ENCODE data around the gene ITSN2.

ITSN2 gene

DNA sequence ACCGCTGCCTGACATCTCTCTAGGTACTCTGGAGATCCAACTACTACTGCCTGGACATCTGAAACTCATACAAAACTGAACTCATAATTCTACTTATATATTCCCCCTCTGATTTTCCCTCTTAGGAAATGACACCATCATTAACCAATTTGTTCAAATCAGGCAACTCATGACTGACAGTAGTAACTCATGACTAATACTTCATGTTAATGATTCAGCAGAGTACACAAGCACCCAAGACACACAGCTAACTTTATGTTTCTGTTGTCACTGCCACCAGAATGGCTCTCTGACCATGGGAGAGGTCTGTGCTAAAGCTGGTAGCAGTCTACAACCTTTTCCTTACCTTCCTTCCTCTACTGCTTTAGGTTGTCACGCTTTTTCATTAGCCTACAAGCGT, 91.1 kb downstream of the ITSN2 start:
- no peak for DNase-seq (ENCODE audit: low read depth in 2 of 2)

DNA sequence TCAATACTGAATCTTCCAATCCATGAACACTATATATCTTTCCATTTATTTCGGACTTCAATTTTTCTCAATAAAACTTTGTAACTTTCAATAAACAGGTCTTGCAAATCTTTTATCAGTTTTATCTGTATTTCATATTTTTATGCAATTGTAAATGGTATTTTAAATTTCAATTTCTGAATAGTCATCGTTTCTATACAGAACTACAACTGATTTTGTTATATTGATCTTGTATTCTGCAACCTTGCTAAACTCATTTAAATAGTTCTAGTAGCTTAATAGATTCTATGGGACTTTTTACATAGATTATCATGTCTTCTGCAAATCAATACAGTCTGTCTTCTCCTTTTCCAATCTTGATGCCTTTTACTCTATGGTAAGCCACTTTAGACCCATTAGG, 95.1 kb downstream of the ITSN2 start:
- no peak for DNase-seq (ENCODE audit: low read depth in 2 of 2)

DNA sequence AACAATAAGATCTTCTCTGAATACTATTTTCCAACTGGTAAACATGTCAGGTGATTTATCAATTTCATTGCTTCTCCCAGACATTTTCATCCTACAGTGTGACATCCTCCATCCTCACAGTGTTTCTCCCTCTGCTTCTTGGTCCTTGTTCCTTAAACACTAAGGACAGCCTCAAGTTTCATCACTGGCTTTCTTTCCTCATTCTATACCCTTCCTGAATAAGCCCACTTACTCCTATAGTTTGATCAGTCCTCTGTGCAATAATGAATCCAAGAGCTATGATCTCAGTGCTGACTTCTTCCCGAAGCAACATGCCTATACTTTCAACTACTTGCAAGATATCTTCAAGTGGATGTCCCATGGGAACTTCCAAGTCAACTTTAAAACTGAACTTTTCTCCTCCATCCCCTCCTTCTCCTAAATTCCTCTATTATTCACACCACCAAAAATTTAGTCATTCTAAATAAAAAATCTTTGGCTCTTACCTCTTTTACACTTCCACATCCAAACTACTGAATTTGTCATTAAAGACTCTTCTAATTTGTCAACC, 97.8 kb downstream of the ITSN2 start:
- no peak for DNase-seq (ENCODE audit: low read depth in 2 of 2)

DNA sequence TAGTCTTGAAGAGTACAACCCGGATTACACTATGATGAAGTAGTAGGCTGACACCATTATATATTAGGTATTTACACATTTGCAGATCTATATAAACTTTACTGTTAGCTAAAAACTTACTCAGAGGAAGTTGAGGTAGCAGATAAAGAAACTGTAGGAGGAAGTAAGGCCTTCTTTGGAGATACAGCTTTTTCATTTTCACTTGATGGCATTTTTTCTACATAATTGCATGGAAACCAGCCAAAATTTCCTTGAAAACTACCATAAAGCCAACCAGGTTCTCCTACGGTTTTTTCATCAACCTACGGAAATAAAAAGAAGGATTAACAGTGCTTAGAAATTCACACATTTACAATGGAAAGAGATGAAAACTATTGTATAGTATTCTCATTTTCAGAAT, 98.9 kb downstream of the ITSN2 start:
- DNase-seq (ENCODE audit: low read depth in 2 of 2) = no peak

DNA sequence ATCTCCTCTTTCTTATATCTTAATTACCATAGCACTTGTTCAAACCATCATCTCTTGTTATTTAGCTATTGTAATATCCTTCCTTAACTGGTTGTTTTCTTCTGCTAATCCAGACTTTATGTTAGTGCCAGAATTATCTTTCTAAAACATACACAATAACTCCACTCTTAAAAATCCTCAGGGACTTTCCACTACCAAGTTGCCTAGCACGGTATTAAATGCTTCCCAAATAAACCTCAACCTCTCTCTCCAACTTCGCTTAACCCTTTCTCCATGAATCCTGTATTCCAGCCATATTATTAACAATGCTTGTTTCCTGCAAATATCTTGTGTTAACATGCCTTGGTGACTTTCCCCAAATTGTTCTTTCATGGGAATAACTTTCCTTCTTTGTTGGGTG, 101.0 kb downstream of the ITSN2 start:
- DNase-seq (ENCODE audit: low read depth in 2 of 2) = no peak

DNA sequence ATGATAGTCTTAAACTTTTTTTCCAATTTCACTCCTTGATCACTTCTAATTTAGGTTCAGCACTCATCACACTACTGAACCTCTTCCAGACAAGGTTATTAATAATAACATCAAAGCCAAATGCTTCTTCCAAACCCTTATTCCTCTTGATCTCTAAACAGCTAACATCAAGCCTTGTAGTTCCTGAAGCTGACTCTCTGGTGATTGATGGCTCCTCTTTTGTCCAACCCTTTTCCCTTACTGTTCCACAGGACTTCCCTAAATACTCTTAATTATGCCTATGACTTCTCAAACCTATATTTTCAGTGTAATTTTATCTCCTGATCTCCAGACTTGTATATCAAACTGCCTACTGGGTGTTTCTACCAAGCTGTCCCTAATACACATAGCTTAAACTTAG, 101.6 kb downstream of the ITSN2 start:
- no peak for DNase-seq (ENCODE audit: low read depth in 2 of 2)

DNA sequence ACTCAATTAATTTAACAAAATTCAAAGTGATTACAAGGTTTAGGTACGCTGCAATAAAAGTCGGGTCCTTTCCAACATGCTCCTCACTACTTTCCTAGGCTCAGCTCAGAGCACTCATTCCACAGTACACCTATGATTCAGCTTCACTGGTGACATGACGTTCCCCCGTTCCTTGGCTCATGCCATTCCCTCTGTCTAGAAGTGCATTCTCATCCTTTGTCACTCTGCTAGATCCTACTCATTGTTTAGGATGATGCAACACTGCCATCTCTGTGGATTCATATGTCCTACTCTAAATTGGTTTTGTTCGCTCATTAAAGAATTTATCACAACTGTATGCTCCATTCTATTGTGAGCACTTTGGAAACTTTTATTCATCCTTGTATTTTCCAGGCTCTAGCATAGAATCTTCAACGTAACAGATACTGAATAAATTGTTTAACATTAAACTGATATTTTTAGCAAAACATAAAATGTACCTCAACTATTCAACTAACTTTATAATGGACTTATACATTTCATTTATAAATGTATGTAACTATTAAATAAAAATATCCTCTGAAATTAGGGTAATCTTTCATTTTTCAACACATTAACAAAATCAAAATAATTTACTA, 106.9 kb downstream of the ITSN2 start:
- no peak for DNase-seq (ENCODE audit: low read depth in 2 of 2)

DNA sequence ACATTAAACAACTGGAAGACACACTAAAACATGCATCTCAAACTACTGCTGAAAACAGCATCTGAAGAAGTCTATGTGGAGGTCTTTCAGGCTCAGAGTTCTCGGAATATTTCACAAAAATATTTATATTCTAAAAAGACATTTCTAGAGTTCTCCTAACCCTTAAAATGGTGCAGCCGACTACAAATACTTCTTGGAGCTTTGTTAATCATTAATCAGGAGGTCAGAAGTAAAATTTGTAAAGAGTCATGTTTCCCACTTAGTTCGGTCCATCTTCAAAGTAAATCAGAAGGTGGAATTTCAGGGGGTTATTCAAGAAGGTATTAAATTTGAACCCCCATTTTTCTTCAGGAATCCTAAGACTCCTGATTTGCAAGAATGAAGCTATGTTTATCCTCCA, 112.7 kb downstream of the ITSN2 start:
- no peak for DNase-seq (ENCODE audit: low read depth in 2 of 2)

DNA sequence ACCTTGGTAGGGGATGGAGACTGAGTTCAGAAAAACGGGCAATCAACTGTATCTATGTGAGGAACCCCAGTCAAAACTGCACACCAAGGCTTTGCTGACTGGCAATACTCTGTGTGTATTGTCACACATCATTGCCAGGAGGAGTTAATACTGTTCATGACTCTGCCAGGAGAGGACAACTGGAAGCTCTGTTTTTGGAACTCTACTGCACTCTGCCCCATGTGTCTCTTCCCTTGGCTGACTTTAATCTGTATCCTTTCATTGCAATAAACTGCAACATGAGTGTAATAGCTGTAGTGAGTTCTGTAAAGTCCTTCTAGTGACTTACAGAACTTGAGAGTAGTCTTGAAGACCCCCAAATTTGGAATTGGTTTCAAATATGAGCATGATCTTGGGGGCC, 113.2 kb downstream of the ITSN2 start:
- DNase-seq (ENCODE audit: low read depth in 2 of 2) = no peak

DNA sequence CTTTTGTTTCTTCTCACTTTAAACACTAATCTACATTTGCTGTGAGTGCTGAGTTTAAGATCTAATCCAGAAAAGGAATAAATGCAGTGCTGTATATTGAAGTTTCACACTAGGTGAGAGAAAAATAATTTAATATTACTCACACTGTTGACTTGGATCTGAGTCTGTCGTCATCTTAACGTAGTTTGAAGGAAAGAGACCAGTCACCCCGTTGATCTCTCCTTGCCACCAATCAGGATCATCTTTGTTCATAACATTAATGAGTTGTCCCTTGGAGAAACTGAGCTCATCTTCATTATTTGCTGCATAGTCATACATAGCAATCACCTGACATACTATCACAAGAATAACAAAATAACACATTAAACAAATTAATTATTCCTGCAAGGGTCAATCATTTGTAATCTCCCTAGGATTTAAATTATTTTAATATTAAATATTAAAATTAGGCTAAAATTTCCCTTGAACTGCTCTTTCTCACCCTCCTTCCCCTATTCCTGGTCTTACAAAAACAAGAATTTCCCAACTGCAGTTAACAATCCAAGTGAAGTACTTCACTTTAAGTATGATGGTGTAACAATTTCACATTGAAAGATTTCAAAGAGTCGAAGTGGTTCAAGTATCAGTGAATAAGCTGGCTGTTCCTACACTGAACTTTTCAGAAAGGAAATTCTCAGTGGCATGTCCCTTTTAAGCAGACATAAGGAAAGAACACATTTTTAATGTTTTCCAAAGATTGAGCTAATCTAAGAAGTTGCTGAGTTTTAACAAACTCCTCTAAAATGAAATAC, 114.2 kb downstream of the ITSN2 start:
- no peak for DNase-seq (ENCODE audit: low read depth in 2 of 2)

DNA sequence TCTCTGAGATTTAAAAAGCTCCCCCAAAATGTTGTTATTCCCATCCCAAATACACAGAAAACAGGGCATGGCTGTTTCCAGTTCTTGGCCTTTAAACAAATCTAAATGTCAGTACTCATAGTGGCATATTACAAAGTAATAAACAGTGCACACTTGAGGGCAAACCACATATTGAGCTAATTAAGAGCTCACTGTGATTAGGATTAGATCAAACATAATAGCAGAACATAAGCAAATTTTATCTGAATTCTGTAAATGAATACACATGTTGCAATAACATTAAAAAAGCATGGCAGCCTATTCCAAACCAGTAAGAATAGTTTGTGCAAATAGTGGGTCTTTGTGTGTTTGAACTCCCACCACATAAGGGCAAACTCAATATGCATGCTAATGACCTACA, 118.8 kb downstream of the ITSN2 start:
- no peak for DNase-seq (ENCODE audit: low read depth in 2 of 2)

DNA sequence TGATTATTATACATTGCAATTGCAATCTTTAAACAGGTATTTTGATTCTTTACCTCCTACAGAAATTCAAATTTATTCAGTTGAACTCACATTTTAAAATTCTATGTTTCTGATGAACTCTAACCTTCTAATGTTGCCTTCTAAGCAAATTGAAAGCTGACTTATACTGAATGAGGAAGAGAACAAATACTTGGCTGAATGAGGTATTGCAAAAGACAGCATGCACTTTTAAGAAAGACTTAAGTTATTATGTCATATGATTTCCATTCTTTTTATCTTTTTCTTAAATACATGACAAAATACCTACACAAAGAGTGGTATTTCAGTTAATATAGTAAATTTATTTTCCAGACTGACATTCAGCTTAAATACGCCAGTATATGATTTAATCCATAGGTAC, 120.8 kb downstream of the ITSN2 start:
- DNase-seq (ENCODE audit: low read depth in 2 of 2) = no peak

DNA sequence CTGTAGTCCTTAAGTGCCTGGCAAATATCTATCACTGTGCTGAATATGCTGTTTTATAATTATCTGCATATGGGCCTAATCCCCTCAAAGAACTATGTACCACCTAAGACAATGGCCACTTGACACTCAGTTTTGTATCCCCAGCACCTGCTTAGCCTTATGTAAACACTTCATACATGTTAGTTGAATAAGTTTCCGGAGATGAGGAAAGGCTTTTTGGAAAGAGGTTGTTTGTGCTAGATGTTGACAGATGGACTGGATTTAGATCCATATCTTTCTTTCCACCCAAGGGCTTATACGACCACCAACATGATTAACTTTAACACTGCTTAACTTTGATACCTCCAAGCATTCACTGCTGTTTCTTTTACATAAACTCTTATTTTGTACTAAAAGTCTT, 122.2 kb downstream of the ITSN2 start:
- DNase-seq (ENCODE audit: low read depth in 2 of 2) = no peak

DNA sequence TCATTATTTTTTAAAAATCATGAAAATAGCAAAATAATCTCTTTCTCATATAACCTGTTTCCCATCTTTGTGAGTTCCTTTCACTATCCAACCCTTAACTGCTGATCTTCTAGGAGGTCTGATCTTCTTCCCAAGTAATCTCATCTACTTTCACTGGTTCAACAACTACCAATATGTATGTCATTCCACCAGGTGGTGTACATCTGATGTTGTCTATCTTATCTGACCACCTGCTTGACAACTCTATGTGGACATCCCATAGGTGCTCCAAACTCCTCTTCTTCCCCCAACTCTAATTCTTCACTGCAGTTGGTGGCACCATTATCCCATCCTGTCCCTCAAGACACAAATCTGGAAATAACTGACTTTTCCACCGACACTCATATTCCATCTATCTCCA, 123.0 kb downstream of the ITSN2 start:
- no peak for DNase-seq (ENCODE audit: low read depth in 2 of 2)

DNA sequence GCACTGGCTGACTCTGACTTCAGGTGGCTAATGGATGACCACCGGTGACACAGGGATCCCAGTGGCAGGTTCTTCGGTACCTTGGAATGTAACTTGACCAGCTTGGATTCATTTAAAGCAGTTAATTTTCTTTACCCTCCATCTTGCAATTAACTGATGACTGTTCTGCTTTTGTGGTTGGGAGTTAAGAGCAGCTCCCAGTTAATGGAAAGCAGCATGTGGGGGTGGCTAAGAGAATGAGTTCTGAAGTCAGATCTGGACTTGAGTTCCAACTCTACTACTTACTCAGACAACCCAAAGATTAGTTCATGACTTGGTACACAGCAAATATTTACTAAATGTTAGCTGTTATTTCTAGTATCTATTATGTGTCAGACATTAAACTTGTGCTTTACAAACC, 127.0 kb downstream of the ITSN2 start:
- DNase-seq (ENCODE audit: low read depth in 2 of 2) = no peak

DNA sequence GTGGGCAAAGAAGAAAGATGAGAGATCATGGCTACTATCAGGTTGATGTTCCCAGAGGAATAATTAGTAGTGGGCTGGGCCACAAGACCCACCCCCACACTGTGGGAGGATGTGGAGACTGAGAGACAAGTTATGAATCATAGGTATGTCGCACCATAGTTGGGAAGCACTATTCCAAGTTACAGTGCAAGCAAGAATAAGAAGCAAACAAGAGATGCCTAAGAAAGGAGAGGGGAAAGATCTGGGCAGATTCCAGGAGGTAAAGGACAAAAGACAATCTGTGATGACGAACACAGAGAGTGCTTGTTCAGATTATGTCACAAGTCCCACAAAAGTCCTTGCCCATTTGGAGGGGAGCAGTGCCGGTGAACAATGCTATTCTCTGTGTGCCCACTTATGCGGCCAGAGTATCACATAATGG, 128.9 kb downstream of the ITSN2 start:
- no peak for DNase-seq (ENCODE audit: low read depth in 2 of 2)

DNA sequence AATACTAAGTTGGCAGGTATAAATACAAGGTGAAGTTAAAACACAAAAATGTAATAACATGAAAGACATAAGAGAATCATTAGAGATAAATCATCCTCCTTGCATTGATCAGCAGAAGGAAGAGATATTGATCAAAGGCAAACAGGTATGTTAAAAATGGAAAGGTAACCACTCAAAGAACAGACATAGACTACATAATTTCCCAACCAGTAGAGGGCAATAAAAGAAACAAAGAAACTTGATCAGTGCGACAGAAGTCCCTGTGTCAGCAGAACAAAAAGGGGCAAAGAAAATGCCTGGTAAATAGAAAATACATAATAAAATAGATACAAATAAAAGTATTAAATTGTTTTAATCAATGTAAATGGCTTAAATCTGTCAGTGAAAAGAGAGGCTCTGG, 131.9 kb downstream of the ITSN2 start:
- no peak for DNase-seq (ENCODE audit: low read depth in 2 of 2)

DNA sequence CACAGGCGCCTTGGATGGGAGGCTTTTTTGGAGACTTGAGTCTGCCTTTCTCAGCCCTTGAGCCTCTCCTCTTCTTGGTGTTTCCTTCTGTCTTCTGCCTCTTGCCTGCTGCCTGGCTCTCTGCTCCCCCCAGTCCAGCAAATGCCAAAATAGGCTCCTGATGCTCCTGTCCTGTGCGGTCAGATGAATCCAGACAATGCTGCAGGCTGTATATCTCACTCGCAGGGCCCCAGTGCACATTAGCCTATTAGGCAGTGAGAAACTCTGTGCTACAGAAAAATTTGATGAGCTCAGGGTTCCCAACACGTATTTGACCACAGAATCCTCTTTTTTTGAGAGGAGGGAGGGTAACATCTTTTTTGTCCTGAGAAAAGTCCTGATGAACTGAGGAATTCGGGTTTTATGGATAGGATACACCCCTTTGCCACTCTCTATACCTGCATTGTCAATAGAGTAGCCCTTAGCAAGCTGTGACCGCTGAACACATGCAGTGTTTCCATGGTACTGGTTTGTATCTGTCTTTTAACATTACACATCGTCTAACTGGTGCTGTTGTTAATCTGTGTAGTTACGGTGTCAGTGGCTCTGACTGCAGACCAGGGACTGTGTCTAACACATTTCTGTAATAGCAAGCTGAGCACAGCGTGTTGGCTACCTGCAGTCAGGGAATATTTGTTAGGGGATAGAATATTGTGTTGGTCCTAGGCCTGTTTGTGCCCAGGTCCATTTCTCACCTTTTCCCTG, 134.7 kb downstream of the ITSN2 start:
- no peak for DNase-seq (ENCODE audit: low read depth in 2 of 2)

DNA sequence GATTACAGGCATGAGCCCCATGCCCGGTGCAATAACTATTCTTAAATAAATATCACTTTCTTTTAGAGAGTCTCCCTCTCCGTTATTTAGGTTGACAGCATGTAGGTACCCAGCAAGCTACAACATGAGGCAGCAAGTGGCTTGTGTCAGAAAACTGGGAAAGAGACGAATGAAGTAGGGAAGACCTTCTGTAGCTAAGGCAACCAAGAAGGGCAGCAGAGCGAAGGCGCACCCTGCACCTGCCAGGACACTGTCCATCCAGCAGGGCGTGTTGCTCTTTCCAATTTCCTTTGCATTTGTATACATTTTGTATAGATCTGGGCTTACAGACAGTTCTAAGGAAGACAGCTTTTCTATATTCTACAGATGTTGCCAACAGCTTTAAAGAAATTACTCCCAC, 137.4 kb downstream of the ITSN2 start:
- no peak for DNase-seq (ENCODE audit: low read depth in 2 of 2)

DNA sequence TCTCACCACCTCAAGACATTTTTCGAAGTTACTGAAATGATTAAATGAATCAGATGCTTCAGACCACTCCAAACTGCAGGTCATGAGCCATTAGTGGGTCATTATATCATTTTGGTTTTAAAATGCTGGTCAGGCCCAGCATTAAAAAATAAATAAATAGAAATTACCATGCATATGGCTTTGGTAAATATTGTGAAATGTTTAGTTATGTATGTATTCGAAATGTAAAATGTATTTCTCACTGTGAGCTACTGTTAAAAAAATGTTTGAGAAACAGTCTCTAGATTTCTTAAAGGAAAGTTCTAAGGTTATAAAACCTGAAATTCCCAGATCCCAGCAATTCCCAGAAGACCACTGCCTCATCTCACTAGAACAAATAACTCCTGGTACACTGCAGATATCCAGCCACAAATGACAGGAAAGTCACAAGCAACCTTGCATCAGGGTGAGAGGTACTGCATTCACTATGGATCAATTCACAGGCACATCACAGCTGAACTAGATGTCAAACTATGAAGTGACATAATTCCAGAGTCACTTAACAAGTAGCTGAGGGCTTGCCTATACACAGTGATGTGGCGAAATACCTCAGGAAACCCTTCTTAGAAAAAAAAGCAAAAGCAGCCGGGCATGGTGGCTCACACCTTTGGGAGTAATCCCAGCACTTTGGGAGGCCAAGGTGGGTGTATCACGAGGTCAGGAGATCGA, 138.8 kb downstream of the ITSN2 start:
- no peak for DNase-seq (ENCODE audit: low read depth in 2 of 2)

DNA sequence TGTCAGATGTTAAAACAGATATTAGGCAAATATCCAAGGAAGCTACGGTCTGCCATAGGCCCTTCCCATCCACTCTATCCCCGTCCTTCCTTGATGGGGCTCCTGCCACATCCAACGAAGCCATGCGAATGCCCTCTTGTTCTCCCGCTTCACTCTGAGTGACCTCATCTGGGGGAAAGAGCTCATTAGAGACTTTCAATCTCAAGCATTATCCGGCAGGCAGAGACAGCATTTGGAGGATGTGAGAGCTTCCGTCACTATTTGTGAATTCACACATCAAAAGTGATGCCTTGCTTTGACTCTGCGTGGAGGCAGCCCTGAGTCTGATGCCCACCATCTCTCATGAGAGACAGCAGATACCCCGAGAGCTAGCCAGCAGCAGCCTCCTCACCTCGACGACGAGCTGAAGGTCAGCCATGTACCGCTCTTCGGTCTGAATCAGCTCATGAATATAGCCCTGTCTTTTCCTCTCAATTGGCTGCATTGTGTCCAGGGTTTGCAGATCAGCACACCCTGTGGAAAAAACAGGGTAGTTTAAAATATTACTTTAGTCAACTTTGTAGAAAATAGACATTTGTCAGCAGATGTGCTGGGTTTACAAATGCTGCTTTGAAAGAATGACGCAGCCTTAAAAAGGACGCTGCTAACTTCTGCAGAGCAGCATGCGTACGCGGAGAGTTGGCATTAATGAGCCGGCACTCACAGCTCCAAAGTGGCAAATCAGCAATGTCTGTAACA, 139.6 kb downstream of the ITSN2 start:
- no peak for DNase-seq (ENCODE audit: low read depth in 2 of 2)

Data from stimulated activated CD8-positive, alpha-beta memory T cell treated with anti-CD3 and anti-CD28 coated beads, Interleukin-7, amount 100 ng/mL, for 4 hours (primary cell).